Fibroblast of mammary gland (primary cell): Measurements from ENCODE around the gene NPIPA5.
A peak's percentile ranks its signal among the peaks of the same experiment; 100 is the strongest.
"Not testable (repeated sequence)": the region's sequence is repeated elsewhere in the genome, so short reads cannot be mapped to it uniquely, and the experiment has no call there.

Experiments used
- DNase-seq: peaks from one replicate; pipeline ENCODE4 v3.0.0-alpha.2; 2010; ENCODE audit warnings: low read depth
- H3K4me3 ChIP-seq: 2 replicates; pipeline ENCODE4 v1.5.1; 2011; ENCODE audit warnings: low read depth, mild to moderate bottlenecking, low read length, moderate library complexity; ENCODE audit not compliant: control insufficient read depth
- TF ChIP-seq, protein P1 (sequence below): conservative IDR thresholded peaks from 2 replicates; pipeline ENCODE4 v1.5.1; 2011; ENCODE audit warnings: low read depth, low read length, inconsistent platforms; ENCODE audit not compliant: control insufficient read depth, insufficient read depth

NPIPA5 gene

GRCh38 chr16:15378194-15378593 lies at the start of gene NPIPA5:
NPIPA5 (minus strand) TSS chr16:15378294; CDS start chr16:15378294, 0 bp downstream.
- not testable (repeated sequence) for H3K4me3 ChIP-seq, DNase-seq

DNA sequence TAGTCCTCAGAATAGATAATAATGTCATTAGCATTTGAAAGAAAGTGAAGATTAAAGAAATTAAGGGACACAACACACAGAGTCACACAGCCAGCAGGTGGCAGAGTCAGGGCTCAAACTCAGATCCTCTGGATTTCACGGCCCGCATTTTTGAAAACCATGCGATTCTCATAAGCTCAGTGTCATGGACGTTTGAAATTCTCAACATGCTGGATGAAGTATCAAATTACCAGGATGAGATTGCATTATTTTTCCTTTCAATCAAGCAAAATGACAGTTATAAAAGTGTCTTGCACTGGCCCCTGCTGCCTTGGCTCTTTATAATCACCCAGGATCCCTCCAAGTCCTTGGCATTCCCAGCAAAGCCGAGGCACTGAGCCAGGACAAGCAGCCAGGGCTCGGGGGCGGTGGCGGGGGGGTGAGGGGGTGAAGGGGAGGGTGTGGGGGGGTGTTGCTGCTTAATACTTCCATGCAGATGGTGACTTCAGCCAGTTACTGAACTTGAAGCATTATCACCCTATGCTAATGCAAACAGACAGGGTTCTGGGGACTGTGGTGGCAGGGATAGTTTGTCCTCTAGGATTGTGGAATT lies 49.6 kb upstream of the NPIPA5 start:
- DNase-seq, result peak; percentile 85
- H3K4me3 ChIP-seq, result no peak overlapping the region
- TF ChIP-seq, protein P1, sequence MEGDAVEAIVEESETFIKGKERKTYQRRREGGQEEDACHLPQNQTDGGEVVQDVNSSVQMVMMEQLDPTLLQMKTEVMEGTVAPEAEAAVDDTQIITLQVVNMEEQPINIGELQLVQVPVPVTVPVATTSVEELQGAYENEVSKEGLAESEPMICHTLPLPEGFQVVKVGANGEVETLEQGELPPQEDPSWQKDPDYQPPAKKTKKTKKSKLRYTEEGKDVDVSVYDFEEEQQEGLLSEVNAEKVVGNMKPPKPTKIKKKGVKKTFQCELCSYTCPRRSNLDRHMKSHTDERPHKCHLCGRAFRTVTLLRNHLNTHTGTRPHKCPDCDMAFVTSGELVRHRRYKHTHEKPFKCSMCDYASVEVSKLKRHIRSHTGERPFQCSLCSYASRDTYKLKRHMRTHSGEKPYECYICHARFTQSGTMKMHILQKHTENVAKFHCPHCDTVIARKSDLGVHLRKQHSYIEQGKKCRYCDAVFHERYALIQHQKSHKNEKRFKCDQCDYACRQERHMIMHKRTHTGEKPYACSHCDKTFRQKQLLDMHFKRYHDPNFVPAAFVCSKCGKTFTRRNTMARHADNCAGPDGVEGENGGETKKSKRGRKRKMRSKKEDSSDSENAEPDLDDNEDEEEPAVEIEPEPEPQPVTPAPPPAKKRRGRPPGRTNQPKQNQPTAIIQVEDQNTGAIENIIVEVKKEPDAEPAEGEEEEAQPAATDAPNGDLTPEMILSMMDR, result peak; percentile 81

GRCh38 chr16:15426796-15427195 lies 48.7 kb upstream of the NPIPA5 start:
- no peak overlapping the region for H3K4me3 ChIP-seq
- TF ChIP-seq, protein P1, result no peak
- DNase-seq, result no peak

- TF ChIP-seq, protein P1, result no peak
- no peak for DNase-seq
- no peak overlapping the region for H3K4me3 ChIP-seq
Measured at GRCh38 chr16:15425861-15426260, 47.8 kb upstream of the NPIPA5 start.

GRCh38 chr16:15422222-15422621 lies 44.1 kb upstream of the NPIPA5 start:
- TF ChIP-seq, protein P1, result no peak
- H3K4me3 ChIP-seq, result no peak overlapping the region
- DNase-seq, result no peak

DNA sequence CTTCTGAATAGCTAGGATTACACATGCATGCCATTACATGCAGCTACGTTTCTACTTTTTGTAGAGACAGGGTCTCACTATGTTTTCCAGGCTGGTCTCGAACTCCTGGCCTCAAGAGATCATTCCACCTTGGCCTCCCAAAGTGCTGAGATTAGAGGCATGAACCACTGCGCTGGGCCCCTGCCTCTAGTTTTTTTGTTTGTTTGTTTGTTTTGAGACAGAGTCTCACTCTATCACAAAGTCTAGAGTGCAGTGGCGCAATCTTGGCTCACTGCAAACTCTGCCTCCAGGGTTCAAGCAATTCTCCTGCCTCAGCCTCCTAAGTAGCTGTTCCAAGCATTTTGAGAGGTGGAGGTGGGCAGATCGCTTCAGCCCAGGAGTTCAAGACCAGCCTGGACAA lies 43.6 kb upstream of the NPIPA5 start:
- not testable (repeated sequence) for DNase-seq, H3K4me3 ChIP-seq

GRCh38 chr16:15418206-15418605 lies 40.1 kb upstream of the NPIPA5 start:
- TF ChIP-seq, protein P1, result no peak
- no peak overlapping the region for H3K4me3 ChIP-seq
- DNase-seq, result peak; percentile 63

DNA sequence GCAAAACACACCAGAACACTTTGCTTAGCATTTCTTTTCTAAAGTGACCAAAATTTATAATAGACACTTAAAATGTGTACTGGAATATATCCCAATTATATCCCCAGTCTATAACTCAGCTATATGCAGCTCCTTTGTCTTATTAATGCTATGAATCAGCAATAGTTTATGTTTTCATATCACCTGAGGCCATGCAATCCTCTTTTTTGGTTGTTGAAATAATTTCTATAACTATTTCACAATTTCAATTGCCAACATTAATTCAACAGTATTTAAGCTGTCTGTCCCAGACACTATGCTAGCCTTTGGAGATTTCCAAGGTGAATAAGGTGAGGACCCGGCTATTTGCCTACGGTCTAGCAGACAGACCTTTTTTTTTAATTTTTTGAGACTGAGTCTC lies 39.1 kb upstream of the NPIPA5 start:
- H3K4me3 ChIP-seq, result no peak overlapping the region
- DNase-seq, result no peak
- TF ChIP-seq, protein P1, result no peak
